ENCODE data around the gene IL9. TPM values are rescaled to one million over a fixed set of nuclear protein-coding genes. Genes with fewer than 3 reads are reported as not detected.

The IL9 gene
- total RNA-seq, 1 donor from 2014 or later: not detected

DNA sequence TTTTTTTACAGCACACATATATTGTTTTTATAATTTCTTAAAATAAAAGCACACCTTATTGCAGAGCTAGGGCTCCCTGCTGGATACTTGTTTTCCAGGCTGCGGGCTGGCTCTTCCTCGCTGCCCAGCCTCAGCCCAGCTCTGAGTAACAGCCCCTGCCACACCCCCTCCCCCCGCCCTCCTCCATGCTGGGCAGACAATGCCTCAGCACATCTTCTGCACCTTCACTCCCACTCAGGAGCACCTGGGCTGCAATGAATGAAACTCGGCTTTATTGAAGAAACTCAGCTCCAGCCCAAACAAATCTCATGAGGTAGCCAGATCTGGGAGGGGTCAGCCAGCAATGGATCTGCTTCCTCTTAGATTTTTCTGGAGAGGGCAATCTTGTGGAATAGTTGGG is 9.5 kb downstream of the IL9 start:
- TF ChIP-seq, protein P1, sequence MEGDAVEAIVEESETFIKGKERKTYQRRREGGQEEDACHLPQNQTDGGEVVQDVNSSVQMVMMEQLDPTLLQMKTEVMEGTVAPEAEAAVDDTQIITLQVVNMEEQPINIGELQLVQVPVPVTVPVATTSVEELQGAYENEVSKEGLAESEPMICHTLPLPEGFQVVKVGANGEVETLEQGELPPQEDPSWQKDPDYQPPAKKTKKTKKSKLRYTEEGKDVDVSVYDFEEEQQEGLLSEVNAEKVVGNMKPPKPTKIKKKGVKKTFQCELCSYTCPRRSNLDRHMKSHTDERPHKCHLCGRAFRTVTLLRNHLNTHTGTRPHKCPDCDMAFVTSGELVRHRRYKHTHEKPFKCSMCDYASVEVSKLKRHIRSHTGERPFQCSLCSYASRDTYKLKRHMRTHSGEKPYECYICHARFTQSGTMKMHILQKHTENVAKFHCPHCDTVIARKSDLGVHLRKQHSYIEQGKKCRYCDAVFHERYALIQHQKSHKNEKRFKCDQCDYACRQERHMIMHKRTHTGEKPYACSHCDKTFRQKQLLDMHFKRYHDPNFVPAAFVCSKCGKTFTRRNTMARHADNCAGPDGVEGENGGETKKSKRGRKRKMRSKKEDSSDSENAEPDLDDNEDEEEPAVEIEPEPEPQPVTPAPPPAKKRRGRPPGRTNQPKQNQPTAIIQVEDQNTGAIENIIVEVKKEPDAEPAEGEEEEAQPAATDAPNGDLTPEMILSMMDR (conservative IDR thresholded peaks at IDR 0.05): no peak
- DNase-seq (ENCODE audit: low read depth, low spot score): no peak
- H3K27ac Mint-ChIP-seq (ENCODE audit: unreplicated experiment): no peak overlapping the region
- H3K4me3 Mint-ChIP-seq: no peak overlapping the region
- H3K9me3 Mint-ChIP-seq: no peaks in the 10 kb centered on the region
- no peaks in the 10 kb centered on the region for H3K4me1 Mint-ChIP-seq
- H3K36me3 Mint-ChIP-seq (ENCODE audit: low read depth): no peaks in the 10 kb centered on the region
- H3K27me3 Mint-ChIP-seq (ENCODE audit: low read depth): peaks cover 83% of the 10 kb centered on the region

DNA sequence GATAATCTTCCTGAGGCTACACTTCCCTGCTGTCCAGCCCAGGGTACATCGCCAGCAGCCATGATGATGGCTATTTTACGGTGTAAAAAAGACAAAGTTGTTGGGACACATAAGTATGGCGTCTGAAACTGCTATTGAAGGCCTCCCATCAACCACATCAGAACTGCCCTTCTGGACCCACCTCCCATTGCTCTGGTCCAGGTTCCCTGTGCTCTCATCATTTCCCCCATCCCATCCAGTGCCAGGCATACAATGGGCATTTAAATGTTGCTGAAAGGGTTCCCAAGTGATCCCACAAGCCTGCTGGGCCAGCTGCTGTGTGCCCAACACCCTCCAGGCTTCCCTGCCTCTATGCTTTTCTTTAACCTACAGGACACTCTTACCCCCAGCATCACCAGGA is 10.6 kb downstream of the IL9 start:
- TF ChIP-seq, protein P1 (conservative IDR thresholded peaks at IDR 0.05): no peak

DNA sequence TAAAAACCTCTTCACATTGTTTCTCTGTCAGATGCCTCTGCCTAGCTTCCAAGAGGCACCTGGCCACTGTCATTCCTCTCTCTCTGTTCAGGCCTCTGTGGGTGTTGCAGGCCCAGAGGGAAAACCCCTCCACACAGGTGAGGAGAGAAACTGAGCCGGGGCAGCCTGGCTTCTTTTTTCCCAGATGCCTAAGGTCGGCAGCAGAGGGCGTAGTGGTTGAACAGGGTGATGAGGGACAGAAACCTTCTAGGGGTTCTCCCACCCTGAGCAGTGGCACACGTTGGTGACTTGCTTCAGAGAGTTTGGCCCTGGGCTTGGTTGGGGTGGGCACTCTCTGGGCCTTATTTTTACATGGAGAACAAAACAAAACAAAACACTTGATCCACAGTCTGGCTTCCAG is 12.2 kb downstream of the IL9 start:
- H3K4me3 Mint-ChIP-seq: no peak overlapping the region
- TF ChIP-seq, protein P1 (conservative IDR thresholded peaks at IDR 0.05): no peak
- no peak for DNase-seq (ENCODE audit: low read depth, low spot score)
- no peaks in the 10 kb centered on the region for H3K4me1 Mint-ChIP-seq
- no peak overlapping the region for H3K27ac Mint-ChIP-seq (ENCODE audit: unreplicated experiment)
- H3K9me3 Mint-ChIP-seq: no peaks in the 10 kb centered on the region
- H3K27me3 Mint-ChIP-seq (ENCODE audit: low read depth): peaks cover 85% of the 10 kb centered on the region
- H3K36me3 Mint-ChIP-seq (ENCODE audit: low read depth): no peaks in the 10 kb centered on the region

More for the DNA sequence above, 10.6 kb downstream of the IL9 start:
- Mint-ChIP-seq H3K9me3 (no peaks in the 10 kb centered on the region), H3K4me1 (no peaks in the 10 kb centered on the region), H3K27ac (ENCODE audit: unreplicated experiment) (no peak overlapping the region), H3K4me3 (no peak overlapping the region), H3K27me3 (ENCODE audit: low read depth) (peaks cover 93% of the 10 kb centered on the region), H3K36me3 (ENCODE audit: low read depth) (no peaks in the 10 kb centered on the region)
- no peak for DNase-seq (ENCODE audit: low read depth, low spot score)

DNA sequence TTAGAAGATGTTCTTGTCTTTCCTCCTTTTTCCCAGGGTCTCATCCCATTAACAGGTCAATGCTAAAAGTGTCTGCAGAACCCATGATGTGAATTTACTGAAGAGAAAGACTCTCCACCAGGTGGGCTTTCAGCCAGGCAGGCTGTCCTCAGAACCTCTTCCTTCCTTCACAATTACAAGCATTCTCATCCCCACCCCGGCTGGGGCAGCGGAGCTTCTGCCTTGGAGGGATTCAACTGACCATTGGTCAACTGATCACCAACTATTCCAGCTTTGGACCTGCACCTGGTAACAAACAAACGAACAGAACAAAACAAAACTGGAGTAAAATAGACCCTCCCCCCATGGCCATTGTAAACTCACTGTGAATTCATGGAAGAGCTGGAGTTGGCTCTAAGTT is 12.6 kb downstream of the IL9 start:
- H3K36me3 Mint-ChIP-seq (ENCODE audit: low read depth): no peaks in the 10 kb centered on the region
- no peak overlapping the region for H3K4me3 Mint-ChIP-seq
- H3K27ac Mint-ChIP-seq (ENCODE audit: unreplicated experiment): no peak overlapping the region
- TF ChIP-seq, protein P1 (conservative IDR thresholded peaks at IDR 0.05): no peak
- H3K27me3 Mint-ChIP-seq (ENCODE audit: low read depth): peaks cover 81% of the 10 kb centered on the region
- no peak for DNase-seq (ENCODE audit: low read depth, low spot score)
- no peaks in the 10 kb centered on the region for H3K4me1 Mint-ChIP-seq
- no peaks in the 10 kb centered on the region for H3K9me3 Mint-ChIP-seq

DNA sequence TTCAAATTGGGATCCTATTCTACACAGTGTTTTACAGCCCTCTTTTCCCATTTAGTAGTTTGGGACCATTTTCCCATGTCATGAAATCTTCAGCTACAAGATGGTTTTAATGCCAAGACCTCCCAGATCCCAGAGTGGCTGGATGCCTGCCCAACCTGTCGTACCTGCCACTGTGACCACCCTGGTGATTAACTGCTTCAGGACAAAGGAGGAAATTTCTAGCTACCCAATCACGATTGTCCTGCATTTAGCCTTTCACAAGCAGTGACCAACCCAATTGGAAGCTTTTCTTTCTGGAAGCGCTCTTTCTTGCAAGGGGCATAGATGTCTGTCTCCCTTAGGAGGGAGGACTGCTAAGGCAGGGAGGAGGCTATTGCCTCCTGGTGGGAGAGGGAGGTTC is 13.8 kb downstream of the IL9 start:
- no peaks in the 10 kb centered on the region for H3K4me1 Mint-ChIP-seq
- H3K9me3 Mint-ChIP-seq: no peaks in the 10 kb centered on the region
- TF ChIP-seq, protein P1 (conservative IDR thresholded peaks at IDR 0.05): no peak
- no peak overlapping the region for H3K4me3 Mint-ChIP-seq
- DNase-seq (ENCODE audit: low read depth, low spot score): no peak
- H3K27ac Mint-ChIP-seq (ENCODE audit: unreplicated experiment): no peak overlapping the region
- peaks cover 76% of the 10 kb centered on the region for H3K27me3 Mint-ChIP-seq (ENCODE audit: low read depth)
- no peaks in the 10 kb centered on the region for H3K36me3 Mint-ChIP-seq (ENCODE audit: low read depth)

DNA sequence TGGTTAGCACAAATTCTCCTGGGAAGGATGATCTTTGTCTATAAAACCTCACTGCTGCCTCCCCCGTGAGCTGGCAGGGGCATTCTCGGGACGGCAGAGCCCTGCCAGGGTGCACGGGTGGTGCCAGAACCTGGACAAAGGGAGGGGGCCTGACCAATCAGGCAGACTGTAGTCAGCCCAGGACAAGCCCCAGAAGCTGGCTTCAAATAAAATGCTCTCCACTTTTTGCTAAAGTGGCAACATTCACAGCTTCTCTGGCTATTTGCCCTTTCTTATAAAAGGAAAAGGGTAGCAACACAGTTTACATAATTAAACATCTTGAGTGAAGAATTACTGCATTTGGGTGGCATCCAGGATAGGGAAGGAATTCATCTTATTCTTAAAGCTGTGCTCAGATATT is 14.4 kb downstream of the IL9 start:
- H3K27ac Mint-ChIP-seq (ENCODE audit: unreplicated experiment): no peak overlapping the region
- TF ChIP-seq, protein P1 (conservative IDR thresholded peaks at IDR 0.05): no peak
- DNase-seq (ENCODE audit: low read depth, low spot score): no peak
- no peaks in the 10 kb centered on the region for H3K36me3 Mint-ChIP-seq (ENCODE audit: low read depth)
- H3K9me3 Mint-ChIP-seq: no peaks in the 10 kb centered on the region
- H3K27me3 Mint-ChIP-seq (ENCODE audit: low read depth): peaks cover 71% of the 10 kb centered on the region
- no peaks in the 10 kb centered on the region for H3K4me1 Mint-ChIP-seq
- H3K4me3 Mint-ChIP-seq: no peak overlapping the region

Measured in neural crest cell (in vitro differentiated cells).